ENCODE measurements around the gene DEGS1. TPM values are rescaled to one million over a fixed set of nuclear protein-coding genes. Genes with fewer than 3 reads are reported as not detected.
A peak's percentile ranks its signal among the peaks of the same experiment; 100 is the strongest.

DEGS1 gene
- total RNA-seq, 1 donor from 2014 or later = 143 TPM

DNA sequence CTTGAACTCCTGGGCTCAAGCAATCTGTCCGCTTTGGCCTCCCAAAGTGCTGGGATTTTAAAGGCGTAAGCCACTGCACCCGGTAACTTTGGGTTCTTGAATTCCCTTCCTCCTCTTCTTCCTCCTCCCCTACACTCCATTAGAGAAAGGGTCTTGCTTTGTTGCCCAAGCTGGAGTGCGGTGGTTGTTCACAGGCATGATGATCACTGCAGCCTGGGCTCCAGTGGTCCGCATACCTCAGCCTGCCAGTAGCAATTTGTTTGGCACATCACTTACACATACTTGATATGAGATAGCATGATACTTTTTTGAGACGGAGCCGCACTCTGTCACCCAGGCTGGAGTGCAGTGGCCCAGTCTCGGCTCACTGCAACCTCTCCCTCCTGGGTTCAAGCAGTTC lies 2.2 kb downstream of the DEGS1 start:
- Mint-ChIP-seq H3K4me3 (ENCODE audit: unreplicated experiment) (peak overlapping the region; percentile 85), H3K36me3 (ENCODE audit: low read depth) (peaks cover 5% of the 10 kb centered on the region)
- TF ChIP-seq, protein P1, sequence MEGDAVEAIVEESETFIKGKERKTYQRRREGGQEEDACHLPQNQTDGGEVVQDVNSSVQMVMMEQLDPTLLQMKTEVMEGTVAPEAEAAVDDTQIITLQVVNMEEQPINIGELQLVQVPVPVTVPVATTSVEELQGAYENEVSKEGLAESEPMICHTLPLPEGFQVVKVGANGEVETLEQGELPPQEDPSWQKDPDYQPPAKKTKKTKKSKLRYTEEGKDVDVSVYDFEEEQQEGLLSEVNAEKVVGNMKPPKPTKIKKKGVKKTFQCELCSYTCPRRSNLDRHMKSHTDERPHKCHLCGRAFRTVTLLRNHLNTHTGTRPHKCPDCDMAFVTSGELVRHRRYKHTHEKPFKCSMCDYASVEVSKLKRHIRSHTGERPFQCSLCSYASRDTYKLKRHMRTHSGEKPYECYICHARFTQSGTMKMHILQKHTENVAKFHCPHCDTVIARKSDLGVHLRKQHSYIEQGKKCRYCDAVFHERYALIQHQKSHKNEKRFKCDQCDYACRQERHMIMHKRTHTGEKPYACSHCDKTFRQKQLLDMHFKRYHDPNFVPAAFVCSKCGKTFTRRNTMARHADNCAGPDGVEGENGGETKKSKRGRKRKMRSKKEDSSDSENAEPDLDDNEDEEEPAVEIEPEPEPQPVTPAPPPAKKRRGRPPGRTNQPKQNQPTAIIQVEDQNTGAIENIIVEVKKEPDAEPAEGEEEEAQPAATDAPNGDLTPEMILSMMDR (IDR thresholded peaks at IDR 0.05) = no peak

DNA sequence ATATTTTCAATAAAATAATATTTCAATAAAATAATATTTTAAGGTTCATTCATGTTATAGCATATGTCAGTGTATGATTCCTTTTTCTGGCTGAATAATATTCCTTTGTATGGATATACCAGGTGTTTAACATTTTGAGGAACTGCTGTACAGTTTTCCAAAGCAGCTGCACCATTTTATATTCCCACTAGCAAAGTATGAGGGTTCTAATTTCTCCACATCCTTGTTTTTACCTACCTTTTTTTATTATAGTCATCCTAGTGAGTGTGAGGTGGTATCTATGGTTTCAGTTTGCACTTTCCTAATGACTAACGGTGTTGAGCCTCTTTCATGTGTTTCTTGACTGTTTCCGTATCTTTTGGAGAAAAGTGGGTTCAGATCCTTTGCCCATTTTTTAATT lies 5.2 kb downstream of the DEGS1 start:
- TF ChIP-seq, protein P1 (IDR thresholded peaks at IDR 0.05) = no peak
- Mint-ChIP-seq H3K36me3 (ENCODE audit: low read depth) (peaks cover 7% of the 10 kb centered on the region), H3K4me3 (ENCODE audit: unreplicated experiment) (no peak overlapping the region), H3K4me1 (ENCODE audit: low read depth) (peaks cover 40% of the 10 kb centered on the region), H3K27ac (ENCODE audit: unreplicated experiment) (no peak overlapping the region), H3K9me3 (ENCODE audit: low read depth) (peaks cover 4% of the 10 kb centered on the region), H3K27me3 (ENCODE audit: low read depth) (no peaks in the 10 kb centered on the region)
- no peak for DNase-seq (ENCODE audit: low spot score)

More for the DNA sequence above, 2.2 kb downstream of the DEGS1 start:
- H3K4me1 Mint-ChIP-seq (ENCODE audit: low read depth) = peaks cover 47% of the 10 kb centered on the region
- DNase-seq (ENCODE audit: low spot score) = no peak
- H3K27me3 Mint-ChIP-seq (ENCODE audit: low read depth) = no peaks in the 10 kb centered on the region
- peaks cover 4% of the 10 kb centered on the region for H3K9me3 Mint-ChIP-seq (ENCODE audit: low read depth)
- peak overlapping the region; percentile 79 for H3K27ac Mint-ChIP-seq (ENCODE audit: unreplicated experiment)

DNA sequence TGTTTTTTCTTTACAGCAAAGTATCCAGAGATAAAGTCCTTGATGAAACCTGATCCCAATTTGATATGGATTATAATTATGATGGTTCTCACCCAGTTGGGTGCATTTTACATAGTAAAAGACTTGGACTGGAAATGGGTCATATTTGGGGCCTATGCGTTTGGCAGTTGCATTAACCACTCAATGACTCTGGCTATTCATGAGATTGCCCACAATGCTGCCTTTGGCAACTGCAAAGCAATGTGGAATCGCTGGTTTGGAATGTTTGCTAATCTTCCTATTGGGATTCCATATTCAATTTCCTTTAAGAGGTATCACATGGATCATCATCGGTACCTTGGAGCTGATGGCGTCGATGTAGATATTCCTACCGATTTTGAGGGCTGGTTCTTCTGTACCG lies 6.5 kb downstream of the DEGS1 start:
- TF ChIP-seq, protein P1 (IDR thresholded peaks at IDR 0.05) = no peak
- DNase-seq (ENCODE audit: low spot score) = no peak
- H3K27ac Mint-ChIP-seq (ENCODE audit: unreplicated experiment) = no peak overlapping the region
- peaks cover 12% of the 10 kb centered on the region for H3K36me3 Mint-ChIP-seq (ENCODE audit: low read depth)
- H3K4me3 Mint-ChIP-seq (ENCODE audit: unreplicated experiment) = no peak overlapping the region
- peaks cover 35% of the 10 kb centered on the region for H3K4me1 Mint-ChIP-seq (ENCODE audit: low read depth)
- H3K9me3 Mint-ChIP-seq (ENCODE audit: low read depth) = peaks cover 4% of the 10 kb centered on the region
- H3K27me3 Mint-ChIP-seq (ENCODE audit: low read depth) = no peaks in the 10 kb centered on the region

DNA sequence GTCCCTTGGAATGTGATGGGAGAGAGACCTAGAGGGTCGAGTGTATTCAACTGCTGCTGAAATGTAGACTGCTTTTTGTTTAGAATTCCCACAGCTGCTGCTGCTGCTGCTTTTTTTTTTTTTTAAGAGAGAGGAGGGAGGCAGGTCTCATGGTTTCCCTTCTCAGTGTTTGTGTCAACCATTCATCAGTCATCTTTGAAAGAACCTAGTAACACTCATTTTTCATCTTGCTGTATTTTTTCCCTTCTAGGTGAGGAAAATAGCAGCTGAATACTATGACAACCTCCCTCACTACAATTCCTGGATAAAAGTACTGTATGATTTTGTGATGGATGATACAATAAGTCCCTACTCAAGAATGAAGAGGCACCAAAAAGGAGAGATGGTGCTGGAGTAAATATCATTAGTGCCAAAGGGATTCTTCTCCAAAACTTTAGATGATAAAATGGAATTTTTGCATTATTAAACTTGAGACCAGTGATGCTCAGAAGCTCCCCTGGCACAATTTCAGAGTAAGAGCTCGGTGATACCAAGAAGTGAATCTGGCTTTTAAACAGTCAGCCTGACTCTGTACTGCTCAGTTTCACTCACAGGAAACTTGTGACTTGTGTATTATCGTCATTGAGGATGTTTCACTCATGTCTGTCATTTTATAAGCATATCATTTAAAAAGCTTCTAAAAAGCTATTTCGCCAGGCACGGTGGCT lies 9.2 kb downstream of the DEGS1 start:
- H3K4me3 Mint-ChIP-seq (ENCODE audit: unreplicated experiment) = no peak overlapping the region
- no peak overlapping the region for H3K27ac Mint-ChIP-seq (ENCODE audit: unreplicated experiment)
- TF ChIP-seq, protein P1 (IDR thresholded peaks at IDR 0.05) = no peak
- H3K27me3 Mint-ChIP-seq (ENCODE audit: low read depth) = no peaks in the 10 kb centered on the region
- H3K36me3 Mint-ChIP-seq (ENCODE audit: low read depth) = peaks cover 14% of the 10 kb centered on the region
- DNase-seq (ENCODE audit: low spot score) = no peak
- H3K4me1 Mint-ChIP-seq (ENCODE audit: low read depth) = peaks cover 10% of the 10 kb centered on the region
- peaks cover 4% of the 10 kb centered on the region for H3K9me3 Mint-ChIP-seq (ENCODE audit: low read depth)

DNA sequence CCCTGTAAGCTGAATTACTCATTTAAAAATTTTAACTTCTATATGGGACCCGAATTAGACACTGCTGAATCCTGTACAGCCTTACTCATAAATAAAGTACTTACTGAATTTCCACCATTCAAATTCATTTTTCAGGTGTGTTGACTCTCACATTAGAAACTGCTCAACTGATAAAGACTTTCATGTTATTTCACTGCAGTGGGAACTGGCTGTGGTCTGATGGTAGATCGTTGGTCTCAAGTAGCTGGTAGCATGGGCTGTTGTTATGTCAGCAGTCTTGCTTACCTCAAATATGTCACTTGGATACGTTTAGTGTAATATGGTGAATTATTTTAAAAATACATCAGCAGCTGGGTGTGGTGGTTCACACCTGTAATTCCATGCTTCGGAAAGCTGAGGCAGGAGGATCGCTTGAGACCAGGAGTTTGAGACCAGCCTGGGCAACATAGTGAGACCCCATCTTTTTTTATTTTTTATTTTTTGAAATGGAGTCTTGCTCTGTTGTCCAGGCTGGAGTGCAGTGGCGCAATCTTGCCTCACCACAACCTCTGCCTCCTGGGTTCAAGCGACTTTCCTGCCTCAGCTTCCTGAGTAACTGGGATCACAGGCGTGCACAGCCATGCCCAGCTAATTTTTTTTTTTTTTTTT lies 10.4 kb downstream of the DEGS1 start:
- Mint-ChIP-seq H3K9me3 (ENCODE audit: low read depth) (peaks cover 3% of the 10 kb centered on the region), H3K27me3 (ENCODE audit: low read depth) (no peaks in the 10 kb centered on the region), H3K27ac (ENCODE audit: unreplicated experiment) (no peak overlapping the region), H3K36me3 (ENCODE audit: low read depth) (peaks cover 13% of the 10 kb centered on the region), H3K4me1 (ENCODE audit: low read depth) (peaks cover 10% of the 10 kb centered on the region), H3K4me3 (ENCODE audit: unreplicated experiment) (no peak overlapping the region)
- TF ChIP-seq, protein P1 (IDR thresholded peaks at IDR 0.05) = no peak
- no peak for DNase-seq (ENCODE audit: low spot score)
